Measurements from ENCODE around the gene IGF2.

Gene IGF2

DNA sequence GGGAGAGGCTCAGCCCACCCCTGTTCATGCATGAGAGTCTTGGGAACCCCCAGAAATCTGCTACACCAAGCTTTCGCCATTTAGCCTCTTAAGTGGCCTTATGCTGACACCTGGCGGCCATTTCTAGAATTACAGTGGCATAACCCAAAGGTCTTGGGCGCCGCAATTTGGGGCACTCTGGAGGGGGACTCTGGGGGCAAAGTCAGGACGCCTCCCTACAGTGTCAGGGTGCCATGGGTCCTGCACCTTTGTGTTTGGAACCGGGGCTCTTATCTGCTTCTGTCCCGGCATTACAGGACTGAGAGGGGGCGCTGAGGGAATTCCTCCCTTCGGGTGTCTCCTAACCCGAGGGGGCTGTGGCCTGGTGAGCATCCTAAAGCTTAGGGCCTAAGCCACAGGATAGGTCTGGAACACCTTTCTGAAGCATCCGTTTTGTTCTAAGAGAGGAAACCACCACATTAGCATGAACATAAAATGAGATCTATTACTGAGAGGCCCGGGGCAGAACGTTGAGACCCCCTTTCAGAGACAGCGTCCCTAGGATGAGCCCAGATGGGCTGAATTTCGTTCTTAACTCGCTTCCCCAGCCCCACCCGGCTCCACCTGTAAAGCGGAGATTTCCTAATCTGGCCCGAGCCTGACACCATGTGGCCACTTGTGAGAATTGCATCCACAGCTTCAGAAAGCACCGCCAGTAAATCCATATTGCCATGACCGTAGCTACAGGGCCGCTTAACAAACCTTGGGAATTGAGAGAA, 12.5 kb upstream of the IGF2 start (continued):
- TF ChIP-seq, protein P1, sequence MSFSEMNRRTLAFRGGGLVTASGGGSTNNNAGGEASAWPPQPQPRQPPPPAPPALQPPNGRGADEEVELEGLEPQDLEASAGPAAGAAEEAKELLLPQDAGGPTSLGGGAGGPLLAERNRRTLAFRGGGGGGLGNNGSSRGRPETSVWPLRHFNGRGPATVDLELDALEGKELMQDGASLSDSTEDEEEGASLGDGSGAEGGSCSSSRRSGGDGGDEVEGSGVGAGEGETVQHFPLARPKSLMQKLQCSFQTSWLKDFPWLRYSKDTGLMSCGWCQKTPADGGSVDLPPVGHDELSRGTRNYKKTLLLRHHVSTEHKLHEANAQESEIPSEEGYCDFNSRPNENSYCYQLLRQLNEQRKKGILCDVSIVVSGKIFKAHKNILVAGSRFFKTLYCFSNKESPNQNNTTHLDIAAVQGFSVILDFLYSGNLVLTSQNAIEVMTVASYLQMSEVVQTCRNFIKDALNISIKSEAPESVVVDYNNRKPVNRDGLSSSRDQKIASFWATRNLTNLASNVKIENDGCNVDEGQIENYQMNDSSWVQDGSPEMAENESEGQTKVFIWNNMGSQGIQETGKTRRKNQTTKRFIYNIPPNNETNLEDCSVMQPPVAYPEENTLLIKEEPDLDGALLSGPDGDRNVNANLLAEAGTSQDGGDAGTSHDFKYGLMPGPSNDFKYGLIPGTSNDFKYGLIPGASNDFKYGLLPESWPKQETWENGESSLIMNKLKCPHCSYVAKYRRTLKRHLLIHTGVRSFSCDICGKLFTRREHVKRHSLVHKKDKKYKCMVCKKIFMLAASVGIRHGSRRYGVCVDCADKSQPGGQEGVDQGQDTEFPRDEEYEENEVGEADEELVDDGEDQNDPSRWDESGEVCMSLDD (tag by site-specific recombination; IDR thresholded peaks at IDR 0.05), result peak; percentile 82
- 0 out of 2 replicates have a peak, but pooled peaks have one; percentile 35 for TF ChIP-seq KLF8 (tag by site-specific recombination; IDR thresholded peaks at IDR 0.05)
- TF ChIP-seq SCRT2 (tag by site-specific recombination; IDR thresholded peaks at IDR 0.05), result peak; percentile 90
- TF ChIP-seq, protein P2, sequence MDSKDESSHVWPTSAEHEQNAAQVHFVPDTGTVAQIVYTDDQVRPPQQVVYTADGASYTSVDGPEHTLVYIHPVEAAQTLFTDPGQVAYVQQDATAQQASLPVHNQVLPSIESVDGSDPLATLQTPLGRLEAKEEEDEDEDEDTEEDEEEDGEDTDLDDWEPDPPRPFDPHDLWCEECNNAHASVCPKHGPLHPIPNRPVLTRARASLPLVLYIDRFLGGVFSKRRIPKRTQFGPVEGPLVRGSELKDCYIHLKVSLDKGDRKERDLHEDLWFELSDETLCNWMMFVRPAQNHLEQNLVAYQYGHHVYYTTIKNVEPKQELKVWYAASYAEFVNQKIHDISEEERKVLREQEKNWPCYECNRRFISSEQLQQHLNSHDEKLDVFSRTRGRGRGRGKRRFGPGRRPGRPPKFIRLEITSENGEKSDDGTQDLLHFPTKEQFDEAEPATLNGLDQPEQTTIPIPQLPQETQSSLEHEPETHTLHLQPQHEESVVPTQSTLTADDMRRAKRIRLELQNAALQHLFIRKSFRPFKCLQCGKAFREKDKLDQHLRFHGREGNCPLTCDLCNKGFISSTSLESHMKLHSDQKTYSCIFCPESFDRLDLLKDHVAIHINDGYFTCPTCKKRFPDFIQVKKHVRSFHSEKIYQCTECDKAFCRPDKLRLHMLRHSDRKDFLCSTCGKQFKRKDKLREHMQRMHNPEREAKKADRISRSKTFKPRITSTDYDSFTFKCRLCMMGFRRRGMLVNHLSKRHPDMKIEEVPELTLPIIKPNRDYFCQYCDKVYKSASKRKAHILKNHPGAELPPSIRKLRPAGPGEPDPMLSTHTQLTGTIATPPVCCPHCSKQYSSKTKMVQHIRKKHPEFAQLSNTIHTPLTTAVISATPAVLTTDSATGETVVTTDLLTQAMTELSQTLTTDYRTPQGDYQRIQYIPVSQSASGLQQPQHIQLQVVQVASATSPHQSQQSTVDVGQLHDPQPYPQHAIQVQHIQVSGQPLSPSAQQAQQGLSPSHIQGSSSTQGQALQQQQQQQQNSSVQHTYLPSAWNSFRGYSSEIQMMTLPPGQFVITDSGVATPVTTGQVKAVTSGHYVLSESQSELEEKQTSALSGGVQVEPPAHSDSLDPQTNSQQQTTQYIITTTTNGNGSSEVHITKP (tag by site-specific recombination; IDR thresholded peaks at IDR 0.05), result peak; percentile 88
- no peak for TF ChIP-seq ZNF138 (tag by site-specific recombination; IDR thresholded peaks at IDR 0.05; ENCODE audit: borderline replicate concordance)
- no peak for TF ChIP-seq ZBTB21 (tag by site-specific recombination; IDR thresholded peaks at IDR 0.05)
- TF ChIP-seq, protein P3, sequence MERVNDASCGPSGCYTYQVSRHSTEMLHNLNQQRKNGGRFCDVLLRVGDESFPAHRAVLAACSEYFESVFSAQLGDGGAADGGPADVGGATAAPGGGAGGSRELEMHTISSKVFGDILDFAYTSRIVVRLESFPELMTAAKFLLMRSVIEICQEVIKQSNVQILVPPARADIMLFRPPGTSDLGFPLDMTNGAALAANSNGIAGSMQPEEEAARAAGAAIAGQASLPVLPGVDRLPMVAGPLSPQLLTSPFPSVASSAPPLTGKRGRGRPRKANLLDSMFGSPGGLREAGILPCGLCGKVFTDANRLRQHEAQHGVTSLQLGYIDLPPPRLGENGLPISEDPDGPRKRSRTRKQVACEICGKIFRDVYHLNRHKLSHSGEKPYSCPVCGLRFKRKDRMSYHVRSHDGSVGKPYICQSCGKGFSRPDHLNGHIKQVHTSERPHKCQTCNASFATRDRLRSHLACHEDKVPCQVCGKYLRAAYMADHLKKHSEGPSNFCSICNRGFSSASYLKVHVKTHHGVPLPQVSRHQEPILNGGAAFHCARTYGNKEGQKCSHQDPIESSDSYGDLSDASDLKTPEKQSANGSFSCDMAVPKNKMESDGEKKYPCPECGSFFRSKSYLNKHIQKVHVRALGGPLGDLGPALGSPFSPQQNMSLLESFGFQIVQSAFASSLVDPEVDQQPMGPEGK (tag by site-specific recombination; IDR thresholded peaks at IDR 0.05), result peak; percentile 64
- peak; percentile 72 for TF ChIP-seq ZNF654 (tag by site-specific recombination; IDR thresholded peaks at IDR 0.05; ENCODE audit: low read depth)
- no peak for TF ChIP-seq ZNF155 (tag by site-specific recombination; IDR thresholded peaks at IDR 0.05)

DNA sequence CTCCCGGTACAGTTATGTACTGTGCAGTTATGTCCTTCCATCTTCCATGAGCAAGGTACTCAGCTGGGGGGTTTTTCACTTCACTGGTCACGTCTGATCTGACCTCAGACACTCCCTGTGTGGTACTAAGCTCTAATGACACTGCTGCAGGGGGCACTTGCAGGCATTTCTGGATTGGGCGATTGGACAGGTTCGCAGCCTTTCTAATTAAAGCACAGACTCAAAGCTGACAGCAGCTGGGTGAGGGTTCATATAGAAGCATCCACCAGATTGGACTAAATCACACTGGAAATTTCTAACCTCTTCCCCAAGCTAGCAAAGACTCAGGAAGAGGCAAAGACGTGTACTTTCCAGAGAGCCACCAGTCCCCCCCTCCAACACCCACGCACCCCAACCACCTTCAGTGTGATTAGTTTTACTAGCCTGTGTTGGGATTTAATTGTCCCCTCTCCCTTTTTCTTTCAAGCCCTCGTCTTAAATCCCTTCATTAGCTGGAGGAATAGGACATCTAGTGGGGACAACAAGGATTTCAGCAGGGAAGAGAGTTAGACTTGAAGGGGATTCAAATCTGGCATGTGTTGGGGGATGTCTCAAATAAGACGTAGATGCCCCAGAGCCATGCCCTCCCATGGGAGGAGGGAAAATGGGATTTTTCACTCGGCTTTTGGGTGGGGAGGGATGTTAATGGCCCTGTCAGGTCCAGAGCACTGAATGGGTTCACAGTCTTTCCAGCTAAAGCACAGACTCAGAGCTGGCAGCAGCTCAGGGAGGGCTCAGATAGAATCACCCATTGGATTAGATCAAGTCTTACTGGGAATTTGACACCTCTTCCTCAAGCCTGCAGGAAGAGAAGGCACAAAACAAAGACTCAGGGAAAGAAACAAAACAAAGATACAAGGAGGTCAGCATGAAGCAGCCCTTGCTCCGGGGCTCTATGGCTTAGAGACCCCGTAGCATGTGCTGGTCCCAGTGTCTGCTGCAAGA, 11.0 kb upstream of the IGF2 start:
- no peaks in the 10 kb centered on the region for H3K9me3 ChIP-seq (ENCODE audit: control insufficient read depth, insufficient read depth, low read depth, low read length)
- no peaks in the 10 kb centered on the region for H3K36me3 ChIP-seq (ENCODE audit: control insufficient read depth in 2 of 2, insufficient read depth in 1 of 2, low read length in 2 of 2)
- ChIA-PET CTCF (interaction anchor here (0.6 to 10.0 kb wide), 65 partner anchors 8 to 1305 kb away, joined by 3 to 428 read pairs (median 4); partner anchors contain the start of genes H19, IFITM10, LSP1 and SYT8), POLR2A (interaction anchor here (0.6 to 2.4 kb wide), 3 partner anchors 111 to 130 kb away, joined by 4 to 12 read pairs (median 5); no protein-coding TSS in a partner anchor)
- H3K4me1 ChIP-seq (ENCODE audit: control insufficient read depth, insufficient read depth, low read length), result no peaks in the 10 kb centered on the region
- H3K4me3 ChIP-seq (ENCODE audit: low read depth, low read length), result no peak overlapping the region
- no peak overlapping the region for H3K27ac ChIP-seq (ENCODE audit: extremely low read depth, low read depth, low read length)
- TF ChIP-seq GLIS1 (tag by site-specific recombination; IDR thresholded peaks at IDR 0.05) (peak; percentile 95), ZNF510 (tag by site-specific recombination; IDR thresholded peaks at IDR 0.05; ENCODE audit: insufficient replicate concordance) (no peak), ZNF677 (tag by site-specific recombination; IDR thresholded peaks at IDR 0.05) (no peak), ZNF248 (tag by site-specific recombination; IDR thresholded peaks at IDR 0.05) (no peak), SETDB1 (IDR thresholded peaks at IDR 0.05; ENCODE audit: insufficient read length, low read length) (no peak)
- TF ChIP-seq, protein P4, sequence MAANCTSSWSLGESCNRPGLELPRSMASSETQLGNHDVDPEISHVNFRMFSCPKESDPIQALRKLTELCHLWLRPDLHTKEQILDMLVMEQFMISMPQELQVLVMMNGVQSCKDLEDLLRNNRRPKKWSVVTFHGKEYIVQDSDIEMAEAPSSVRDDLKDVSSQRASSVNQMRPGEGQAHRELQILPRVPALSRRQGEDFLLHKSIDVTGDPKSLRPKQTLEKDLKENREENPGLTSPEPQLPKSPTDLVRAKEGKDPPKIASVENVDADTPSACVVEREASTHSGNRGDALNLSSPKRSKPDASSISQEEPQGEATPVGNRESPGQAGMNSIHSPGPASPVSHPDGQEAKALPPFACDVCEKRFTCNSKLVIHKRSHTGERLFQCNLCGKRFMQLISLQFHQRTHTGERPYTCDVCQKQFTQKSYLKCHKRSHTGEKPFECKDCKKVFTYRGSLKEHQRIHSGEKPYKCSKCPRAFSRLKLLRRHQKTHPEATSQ (tag by site-specific recombination; IDR thresholded peaks at IDR 0.05), result no peak
- TF ChIP-seq, protein P2 (tag by site-specific recombination; IDR thresholded peaks at IDR 0.05), result 0 out of 2 replicates have a peak, but pooled peaks have one; percentile 14
- TF ChIP-seq, protein P5, sequence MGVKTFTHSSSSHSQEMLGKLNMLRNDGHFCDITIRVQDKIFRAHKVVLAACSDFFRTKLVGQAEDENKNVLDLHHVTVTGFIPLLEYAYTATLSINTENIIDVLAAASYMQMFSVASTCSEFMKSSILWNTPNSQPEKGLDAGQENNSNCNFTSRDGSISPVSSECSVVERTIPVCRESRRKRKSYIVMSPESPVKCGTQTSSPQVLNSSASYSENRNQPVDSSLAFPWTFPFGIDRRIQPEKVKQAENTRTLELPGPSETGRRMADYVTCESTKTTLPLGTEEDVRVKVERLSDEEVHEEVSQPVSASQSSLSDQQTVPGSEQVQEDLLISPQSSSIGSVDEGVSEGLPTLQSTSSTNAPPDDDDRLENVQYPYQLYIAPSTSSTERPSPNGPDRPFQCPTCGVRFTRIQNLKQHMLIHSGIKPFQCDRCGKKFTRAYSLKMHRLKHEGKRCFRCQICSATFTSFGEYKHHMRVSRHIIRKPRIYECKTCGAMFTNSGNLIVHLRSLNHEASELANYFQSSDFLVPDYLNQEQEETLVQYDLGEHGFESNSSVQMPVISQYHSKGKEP (tag by site-specific recombination; IDR thresholded peaks at IDR 0.05), result no peak

All from HEK293 (cell line).